ENCODE measurements around the gene CNTNAP1.
"Not testable (repeated sequence)": the region's sequence is repeated elsewhere in the genome, so short reads cannot be mapped to it uniquely, and the experiment has no call there.

Gene CNTNAP1

DNA sequence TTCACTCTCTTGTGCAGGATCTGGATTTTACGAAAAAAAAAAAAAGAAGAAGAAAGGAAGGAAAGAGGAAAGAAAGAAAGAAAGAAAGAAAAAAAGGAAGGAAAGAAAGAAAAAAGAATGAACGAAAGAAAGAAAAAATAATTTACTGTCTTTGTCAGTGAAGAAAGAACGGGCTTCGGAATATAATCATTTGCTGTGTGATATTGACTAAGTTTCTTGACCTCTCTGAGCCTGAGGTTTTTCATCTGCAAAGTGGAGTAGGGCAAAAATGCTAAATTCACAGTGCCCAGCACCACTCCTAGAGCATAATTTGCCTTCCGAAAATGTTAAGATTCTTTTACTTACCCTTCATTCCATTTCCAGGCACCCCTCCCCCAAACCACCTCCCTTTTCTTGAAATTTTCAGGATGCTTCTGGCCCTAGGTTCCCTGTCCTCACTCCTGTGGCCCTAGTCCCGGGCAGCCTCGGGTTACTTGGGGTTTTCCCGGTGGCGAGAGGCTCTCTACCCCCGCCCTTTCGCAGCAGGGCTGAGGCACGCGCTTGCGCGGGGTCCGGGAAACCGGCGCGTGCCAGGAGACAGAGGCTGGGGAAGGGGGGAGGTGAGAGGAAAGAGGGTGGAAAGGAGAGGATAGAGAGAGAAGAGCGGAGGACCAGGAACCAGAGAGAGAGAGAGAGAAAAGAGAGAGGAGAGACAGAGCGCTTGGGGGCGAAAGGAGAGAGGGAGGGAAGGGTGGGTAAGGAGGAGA, at the start of gene CNTNAP1:
TSS of gene CNTNAP1 (plus strand) at position 556 of the 746 bp plus-strand sequence. CDS start 299 bp downstream, outside the sequence.
- peak; percentile 49 to 79 (median 79) for DNase-seq

DNA sequence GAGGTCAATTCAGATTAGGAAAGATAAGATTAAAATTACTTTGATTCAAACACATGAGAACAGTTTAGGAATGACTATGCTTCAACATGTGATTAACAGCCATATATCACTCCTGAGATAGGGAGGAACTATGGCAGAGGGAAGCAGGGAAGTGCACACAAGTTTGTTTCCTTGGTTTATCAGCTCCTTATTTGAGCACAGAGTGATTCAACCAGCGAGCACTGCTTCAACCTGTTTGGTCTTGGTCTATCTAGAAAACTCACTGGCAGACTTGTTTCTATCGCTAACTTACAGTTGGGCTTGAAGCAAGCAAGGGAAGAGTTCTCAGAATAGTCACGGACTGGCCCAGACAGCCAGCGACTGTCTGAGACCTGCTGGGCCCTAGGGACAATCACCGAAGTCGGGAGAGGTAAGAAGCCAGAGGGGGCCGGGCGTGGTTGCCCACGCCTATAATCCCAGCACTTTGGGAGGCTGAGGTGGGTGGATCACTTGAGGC, 49.3 kb upstream of the CNTNAP1 start:
- no peak for DNase-seq

DNA sequence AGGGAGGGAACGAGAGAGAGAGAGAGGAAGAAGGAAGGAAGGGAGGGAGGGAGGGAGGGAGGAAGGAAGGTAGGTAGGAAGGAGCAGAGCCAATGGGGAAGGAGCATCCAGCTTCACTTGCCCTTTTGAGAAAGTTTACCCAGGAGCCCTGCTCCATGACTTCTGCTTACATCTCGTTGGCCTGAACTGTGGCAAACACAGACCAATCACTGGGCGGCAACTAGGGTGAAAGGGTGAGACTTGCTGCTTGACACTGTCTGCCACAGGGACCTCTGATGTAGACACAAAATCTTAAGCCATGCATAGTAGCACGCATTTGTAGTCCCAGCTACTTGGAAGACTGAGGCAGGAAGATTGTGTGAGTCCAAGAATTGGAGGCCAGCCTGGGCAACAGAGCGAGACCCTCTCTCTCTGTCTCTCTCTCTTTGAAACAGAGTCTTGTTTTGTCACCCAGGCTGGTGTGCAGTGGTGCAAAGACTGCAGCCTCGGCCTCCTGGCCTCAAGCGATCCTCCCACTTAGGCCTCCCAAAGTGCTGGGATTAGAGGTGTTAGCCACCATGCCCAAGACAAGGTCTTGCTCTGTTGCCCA, 42.7 kb upstream of the CNTNAP1 start:
- no peak for DNase-seq

DNA sequence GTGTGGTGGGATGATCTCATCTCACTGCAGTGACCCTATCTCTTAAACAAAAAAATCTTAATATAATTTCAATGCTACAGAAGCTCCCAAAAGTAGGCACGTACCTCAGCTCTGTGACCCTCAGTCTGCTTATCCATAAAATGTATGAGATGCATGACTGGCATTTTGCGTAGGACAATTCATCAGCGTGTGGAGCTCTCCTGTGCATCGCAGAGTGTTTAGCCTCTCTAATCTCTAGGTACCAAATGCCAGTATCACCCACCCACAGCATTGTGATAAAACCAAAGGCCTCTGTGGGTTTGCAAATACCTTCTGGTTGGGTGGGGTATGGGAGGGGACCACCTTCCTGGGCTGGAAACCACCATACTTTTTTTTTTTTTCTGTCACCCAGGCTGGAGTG, 42.2 kb upstream of the CNTNAP1 start:
- no peak for DNase-seq

DNA sequence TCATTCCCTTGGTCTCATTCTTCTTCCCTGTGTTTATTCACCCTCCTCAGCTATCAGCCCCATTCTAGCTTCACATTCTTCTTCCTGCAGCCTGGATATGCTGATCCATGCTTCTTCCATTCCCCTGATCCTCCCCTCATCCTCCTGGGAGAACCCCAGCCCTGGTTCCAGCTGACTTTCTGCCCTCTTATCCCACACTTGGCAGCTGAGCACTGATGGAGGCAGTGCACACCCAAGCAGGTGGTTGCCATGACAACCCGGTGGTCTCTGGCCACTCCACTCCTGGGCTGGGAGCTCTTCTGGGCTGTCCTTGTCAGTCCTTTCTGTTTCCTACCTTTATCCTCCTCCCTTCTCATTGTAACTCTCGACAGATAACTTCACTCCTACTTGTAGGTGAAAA, 40.0 kb upstream of the CNTNAP1 start:
- peak in 2 of 3 experiments; percentile 20 to 62 for DNase-seq

DNA sequence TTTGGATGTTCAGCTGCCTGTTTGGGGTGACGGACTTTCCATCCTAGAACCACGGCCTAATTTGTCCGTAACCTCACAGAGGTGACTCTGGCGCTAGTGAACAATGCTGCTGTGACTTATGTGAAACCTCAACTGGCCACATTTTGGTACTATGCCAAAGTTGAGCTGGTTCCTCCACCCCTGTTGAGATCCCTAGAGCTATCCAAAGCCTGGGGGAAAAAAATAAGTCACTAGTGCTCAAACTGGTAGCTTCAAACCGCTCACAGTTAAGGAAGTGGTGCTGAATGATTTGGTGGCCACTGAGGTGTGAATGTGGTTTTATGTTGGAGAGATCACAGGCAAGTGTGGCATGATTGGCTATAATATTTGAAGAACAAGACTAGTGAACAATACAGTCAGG, 34.6 kb upstream of the CNTNAP1 start:
- no peak for DNase-seq

DNA sequence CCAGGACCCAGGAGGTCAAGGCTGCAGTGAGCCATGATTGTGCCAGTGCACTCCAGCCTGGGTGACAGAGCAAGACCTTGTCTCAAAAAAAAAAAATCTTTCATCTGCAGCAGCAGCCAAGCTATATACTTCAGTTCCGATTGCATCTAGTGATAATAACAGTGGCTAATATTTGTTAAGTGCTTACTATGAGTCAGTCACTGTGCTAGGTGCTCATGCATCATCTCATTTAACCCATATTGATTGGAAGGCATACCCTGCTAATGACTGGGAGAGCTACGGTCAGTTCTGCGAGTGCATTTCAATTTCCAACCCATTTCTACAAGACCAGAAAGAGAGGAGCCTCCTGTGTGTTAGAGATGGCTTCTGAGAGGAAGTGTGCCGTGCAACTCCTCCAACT, 30.9 kb upstream of the CNTNAP1 start:
- DNase-seq = no peak

DNA sequence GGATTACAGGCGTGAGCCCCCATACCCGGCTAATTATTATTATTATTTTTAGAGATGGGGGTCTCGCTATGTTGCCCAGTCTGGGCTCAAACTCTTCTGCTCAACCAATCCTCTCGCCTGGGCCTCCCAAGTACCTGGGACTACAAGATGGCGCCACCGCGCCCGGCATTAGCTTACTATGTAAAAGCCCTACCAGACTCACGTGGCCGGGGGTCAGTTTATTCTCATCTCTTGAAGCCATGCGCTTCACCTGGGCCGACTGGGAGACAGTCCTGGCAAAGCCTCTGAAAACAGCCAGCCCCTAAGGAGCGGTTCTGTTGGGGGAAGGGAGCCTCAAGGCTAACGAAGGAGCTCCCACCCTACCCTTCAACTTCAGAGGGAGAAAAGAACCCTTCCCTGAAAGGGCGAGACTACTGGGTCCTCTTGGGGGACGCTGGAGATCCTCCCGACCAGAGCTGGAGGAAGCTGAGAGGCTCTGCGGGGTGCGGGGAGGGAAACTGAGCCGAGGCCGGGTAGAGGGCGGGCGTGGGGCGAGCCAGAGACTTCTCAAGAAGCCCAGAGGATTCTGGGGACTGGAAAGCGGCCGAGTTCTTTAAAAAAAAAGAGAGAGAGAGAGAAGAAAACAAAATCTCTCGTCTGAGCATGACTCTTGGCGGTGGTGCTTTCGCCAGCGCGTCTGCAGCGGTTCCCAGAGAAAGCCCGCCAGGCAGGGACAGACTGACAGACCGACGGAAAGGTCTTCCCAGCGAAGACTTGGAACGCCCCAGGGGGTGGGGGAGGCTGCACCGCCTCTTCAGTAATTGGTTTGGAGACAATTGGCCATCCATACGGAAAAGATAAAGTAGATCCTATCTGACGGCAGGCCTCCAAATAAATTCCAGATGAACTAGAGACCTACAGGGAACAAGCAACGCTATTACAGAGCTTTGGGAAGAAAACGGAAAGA, 28.9 kb upstream of the CNTNAP1 start:
- no peak for DNase-seq

DNA sequence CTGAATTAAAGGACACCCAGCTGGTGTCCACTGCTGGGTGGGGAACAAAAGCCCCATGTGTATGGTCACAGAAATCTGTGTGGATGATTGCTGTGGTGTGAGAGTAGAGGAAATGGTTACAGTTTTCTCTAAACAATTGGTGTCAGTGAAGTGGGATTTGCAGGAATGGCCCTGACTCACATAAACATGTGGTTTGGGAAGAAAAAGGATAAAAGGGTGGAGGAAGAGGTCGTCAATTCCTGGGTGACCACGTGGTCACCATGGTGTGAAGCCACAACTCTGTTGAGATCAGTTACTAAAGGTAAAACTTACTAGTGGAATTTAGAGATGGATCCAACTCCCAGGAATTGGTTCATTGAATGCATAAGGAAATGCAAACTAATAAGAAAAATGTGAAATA, 26.8 kb upstream of the CNTNAP1 start:
- no peak for DNase-seq

DNA sequence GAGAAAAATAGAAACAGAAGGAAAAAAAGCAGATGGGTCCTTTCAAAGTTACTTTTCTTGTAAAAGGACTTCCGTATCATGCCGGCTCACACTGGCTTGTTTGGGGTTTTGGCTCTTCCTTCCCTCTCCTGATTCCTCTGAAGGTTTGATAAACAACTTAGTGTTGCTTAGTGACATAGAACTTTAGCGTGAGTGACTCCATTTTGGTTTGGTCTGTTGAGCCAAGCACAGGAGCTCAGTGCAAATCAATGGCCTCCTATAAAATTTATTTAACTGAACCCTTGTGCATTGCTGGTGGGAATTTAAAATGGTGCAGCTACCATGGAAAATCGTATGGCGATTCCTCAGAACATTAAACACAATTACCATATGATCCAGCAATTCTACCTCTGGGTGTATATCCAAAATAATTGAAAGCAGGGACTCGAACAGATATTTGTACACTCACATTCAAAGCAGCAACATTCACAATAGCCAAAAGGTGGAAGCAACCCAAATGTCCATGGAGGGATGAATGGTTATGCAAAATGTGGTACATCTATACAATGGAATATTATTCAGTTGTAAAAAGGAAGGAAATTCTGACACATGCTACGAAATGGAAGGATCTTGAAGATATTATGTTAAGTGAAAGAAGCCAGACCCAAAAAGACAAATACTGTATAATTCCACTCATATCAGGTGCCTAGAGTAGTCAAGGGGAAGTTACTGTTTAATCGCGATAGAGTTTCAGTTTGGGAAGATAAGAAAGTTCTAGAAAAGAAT, 24.3 kb upstream of the CNTNAP1 start:
- DNase-seq = no peak

DNA sequence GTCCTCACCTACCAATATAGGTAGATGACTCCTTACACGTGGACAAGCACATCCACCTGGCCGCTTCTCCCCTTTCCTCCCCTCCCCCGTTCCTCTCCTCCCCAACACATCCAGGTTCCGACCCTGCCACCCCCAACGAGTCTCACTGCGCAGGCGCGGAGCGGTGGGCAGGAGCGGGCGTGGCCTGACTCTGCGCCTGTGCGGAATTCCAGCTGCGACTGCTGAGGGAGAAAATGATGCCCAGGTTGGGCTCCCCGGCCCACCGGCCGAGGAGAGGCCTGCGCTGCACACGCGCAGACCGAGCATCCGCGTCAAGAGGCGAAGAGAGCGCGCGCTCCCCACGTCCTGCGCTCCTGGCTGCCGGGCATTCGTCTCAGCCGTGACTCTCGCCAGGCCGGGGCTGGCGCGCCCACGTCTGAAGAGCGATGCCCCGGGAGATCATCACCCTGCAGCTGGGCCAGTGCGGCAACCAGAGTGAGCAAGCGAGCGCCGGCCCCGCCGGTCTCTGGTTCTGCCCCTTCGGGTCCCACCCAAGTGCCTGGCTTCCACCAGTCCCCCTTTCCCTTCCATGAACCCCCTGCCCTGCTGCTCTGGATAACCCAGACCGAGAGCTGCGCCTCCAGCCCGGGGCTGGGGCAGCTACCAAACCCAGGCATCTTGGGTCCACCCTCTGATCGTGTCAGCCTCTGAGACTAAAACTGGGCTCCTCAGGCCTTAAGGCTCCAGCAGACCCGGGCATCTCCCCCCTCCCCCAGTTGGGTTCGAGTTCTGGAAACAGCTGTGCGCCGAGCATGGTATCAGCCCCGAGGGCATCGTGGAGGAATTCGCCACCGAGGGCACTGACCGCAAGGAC, 23.0 kb upstream of the CNTNAP1 start, which contains the start of gene TUBG2:
TSS of gene TUBG2 (plus strand) at position 206 of the 853 bp plus-strand sequence. CDS start at position 426, 220 bp downstream.
- DNase-seq = peak; percentile 96 to 99 (median 97)

DNA sequence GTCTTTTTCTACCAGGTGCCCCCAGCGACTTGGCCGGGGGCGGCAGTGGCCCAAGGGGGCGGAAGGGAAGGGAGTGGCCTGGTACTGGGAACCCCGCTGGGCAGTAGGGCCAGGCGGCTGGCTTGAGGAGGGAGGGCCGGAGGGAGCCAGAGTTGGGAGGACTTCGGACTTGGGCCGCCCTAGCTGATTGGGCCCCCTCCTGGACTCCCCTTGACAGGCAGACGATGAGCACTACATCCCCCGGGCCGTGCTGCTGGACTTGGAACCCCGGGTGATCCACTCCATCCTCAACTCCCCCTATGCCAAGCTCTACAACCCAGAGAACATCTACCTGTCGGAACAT, 22.4 kb upstream of the CNTNAP1 start:
- DNase-seq = not testable (repeated sequence)

DNA sequence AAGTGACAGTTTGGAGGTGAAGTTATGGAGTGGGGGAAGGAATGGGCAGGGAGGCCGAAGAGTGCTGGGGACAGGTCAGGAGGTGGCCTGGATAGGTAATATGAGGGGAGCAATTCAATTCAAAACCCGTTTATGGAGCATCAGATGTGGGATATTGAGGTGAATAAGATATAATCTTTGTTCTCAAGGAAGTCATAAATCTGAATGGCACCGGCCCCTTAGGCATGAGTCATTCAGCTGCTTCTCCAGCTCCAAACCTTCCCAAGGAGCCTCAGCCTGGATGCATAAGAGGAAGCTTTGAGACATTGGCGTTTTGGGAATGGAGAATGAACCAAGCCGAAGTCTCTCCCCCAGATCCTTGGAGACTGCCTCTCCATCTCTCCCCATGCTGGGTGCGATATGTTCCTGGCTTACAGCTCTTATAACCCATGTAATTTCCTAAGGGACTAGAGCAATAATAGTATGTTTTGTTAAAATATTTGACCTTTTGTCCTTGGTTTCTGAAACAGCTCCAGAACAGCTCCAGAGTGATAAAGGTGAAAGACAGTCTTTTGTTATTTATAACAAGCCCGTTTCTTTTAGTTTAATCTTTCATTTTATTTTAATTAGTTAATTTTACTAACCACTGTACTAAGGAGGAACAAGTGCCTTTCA, 21.5 kb upstream of the CNTNAP1 start:
- no peak for DNase-seq

DNA sequence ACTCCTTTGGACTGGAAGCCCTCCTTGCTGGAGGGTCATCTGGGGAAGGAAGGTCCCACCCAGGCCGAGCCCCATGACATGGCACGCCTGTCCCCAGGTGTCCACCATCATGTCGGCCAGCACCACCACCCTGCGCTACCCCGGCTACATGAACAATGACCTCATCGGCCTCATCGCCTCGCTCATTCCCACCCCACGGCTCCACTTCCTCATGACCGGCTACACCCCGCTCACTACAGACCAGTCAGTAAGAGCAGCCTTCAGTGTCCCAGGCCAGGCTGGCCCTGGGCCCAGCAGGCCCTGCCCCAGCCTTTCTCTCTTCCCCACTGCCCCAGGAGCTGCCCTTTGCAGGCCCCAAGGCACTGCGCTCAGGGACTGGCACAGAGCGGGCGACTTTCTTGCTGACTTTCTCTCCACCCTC, 16.7 kb upstream of the CNTNAP1 start:
- DNase-seq = no peak

DNA sequence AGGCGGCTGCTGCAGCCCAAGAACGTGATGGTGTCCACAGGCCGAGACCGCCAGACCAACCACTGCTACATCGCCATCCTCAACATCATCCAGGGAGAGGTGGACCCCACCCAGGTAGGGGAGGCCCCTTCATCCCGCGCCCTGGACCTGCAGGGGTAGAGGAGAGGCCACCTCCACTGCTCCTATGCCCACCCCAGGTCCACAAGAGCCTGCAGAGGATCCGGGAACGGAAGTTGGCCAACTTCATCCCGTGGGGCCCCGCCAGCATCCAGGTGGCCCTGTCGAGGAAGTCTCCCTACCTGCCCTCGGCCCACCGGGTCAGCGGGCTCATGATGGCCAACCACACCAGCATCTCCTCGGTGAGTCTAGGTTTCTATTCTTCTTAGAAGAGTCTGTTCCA, 16.2 kb upstream of the CNTNAP1 start:
- not testable (repeated sequence) for DNase-seq

DNA sequence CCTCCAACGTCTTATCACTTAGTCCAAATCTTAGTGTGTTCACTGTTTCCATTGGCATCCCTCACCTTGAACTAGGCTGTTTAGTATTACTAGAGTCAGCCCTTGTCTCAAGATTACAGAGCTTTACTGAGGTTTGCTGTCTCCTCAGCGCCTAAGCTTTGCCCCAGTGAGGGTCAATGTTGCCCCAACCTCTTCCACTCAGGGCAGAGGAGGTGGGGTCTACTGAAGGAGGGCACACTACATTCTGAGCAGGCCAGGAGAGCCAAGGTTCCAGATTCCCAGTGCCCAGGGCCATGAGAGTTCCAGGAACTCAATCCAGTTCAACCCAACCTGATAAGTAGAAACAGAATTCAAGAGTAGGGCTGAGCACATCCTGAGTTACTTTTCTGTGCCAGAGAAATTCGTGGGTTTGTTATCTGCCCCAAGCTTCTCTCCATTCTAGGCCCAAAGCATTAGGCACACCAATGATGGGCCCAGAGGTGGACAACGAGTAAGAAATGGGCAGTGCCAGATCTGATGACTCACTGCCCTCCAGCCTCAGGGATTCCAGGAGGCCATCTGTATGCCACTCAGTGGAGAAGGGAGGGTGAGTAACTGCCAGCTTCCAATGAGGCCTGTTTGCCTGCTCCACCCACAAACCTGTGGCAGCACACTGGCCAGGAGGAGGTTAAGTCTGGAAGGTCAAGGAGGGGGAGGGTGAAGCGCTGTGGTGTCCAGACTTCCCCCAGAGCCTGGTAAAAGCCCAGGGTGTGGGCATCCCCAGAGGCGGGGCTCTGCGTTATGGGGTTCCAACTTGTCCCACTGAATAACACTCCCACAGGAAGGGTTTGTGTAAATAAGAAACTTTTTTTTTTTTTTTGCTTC, 15.0 kb upstream of the CNTNAP1 start:
- peak in 1 of 3 experiments; percentile 9 for DNase-seq

DNA sequence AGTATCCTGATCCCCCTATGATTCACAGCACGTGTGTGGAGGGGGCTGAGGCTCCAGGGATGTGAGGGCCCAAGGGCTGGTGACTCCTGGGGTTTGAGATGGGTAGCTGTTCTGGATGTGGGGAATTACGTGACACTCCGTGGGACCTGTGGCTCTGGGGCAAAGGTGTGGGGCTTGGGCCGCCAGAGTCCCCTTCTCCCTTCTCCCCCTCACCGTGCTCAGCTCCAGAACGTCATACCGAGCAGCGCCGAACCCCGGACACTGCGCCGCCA, 12.7 kb upstream of the CNTNAP1 start:
- no peak for DNase-seq

DNA sequence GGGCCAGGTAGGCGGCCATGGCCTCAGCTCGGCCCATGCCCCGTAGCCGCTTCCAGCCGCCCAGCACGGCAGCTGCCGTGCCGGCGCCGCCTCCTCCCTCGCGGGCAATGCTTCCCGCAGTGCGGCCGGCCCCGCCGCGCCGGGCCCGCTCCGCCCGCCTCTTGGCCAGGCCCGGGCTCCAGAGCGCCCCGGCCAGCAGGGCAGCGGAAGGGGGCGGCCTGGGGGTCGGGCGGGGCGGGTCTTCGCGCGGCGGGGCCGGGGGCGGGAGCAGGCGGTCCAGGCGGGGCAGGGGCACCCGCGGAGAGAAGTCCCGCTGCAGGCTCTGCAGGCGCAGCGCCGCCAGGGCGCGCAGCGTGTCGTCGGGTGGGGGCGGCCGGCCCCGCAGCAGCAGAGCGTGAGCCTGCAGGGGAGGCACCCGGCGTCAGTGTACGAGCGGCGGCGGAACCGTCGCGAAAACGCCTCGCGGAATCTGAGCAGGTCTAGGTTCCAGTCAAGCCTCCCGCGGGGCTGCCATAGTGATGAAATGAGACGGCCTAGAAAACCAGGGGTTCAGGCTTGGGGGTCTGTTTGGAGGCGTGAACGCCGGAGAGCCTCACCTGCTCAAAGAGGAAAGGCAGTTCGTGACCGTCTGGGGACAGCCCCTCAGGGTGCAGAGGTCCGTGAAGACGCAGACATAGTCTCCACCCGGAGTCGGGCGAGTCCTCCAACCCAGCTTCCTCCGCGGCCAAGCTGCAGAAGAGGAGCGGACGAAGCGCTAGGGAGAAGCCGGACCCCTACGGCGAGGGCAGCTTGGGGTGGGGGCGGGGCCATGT, 12.1 kb upstream of the CNTNAP1 start:
- DNase-seq = no peak
